ENCODE measurements around the gene TGM4.

GRCh38 chr3:44905446-44906157 lies 31.2 kb downstream of the TGM4 start:
- TF ChIP-seq CTCF (IDR thresholded peaks at IDR 0.05 in 4 of 5, conservative IDR thresholded peaks at IDR 0.05 in 1 of 5) (no peak), POLR2A (IDR thresholded peaks at IDR 0.05) (no peak)

Measured in gastrocnemius medialis (tissue), 4 donors.